ENCODE measurements around the gene SMIM20.

The SMIM20 gene

GRCh38 chr4:25879991-25880651, 33.9 kb upstream of the SMIM20 start:
- TF ChIP-seq CTCF (IDR thresholded peaks at IDR 0.05; ENCODE audit: low read depth, low read length) (no peak), EZH2phosphoT487 (IDR thresholded peaks at IDR 0.05; ENCODE audit: low read depth) (no peak)
- Histone ChIP-seq H3K9me3 (ENCODE audit: insufficient read depth, low read length) (no peaks in the 10 kb centered on the region), H3K79me2 (ENCODE audit: low read length) (no peaks in the 10 kb centered on the region), H3K9ac (ENCODE audit: low read length) (peak overlapping the region; percentile 64), H4K20me1 (ENCODE audit: insufficient read depth, low read length) (no peaks in the 10 kb centered on the region), H2AFZ (ENCODE audit: low read depth, low read length) (no peak overlapping the region), H3K27me3 (ENCODE audit: low read depth, low read length) (no peaks in the 10 kb centered on the region), H3K4me1 (ENCODE audit: low read length) (peaks cover 74% of the 10 kb centered on the region), H3K27ac (ENCODE audit: low read length) (peak overlapping the region; percentile 97), H3K36me3 (replicated peaks; ENCODE audit: low read depth, low read length) (no peaks in the 10 kb centered on the region), H3K4me3 (ENCODE audit: low read length) (peak overlapping the region; percentile 27), H3K4me2 (ENCODE audit: low read length) (peak overlapping the region; percentile 69)

GRCh38 chr4:25881193-25881592, 32.8 kb upstream of the SMIM20 start:
- Histone ChIP-seq H4K20me1 (ENCODE audit: insufficient read depth, low read length) (no peaks in the 10 kb centered on the region), H3K79me2 (ENCODE audit: low read length) (no peaks in the 10 kb centered on the region), H3K9ac (ENCODE audit: low read length) (peak overlapping the region; percentile 36), H3K9me3 (ENCODE audit: insufficient read depth, low read length) (no peaks in the 10 kb centered on the region), H3K4me2 (ENCODE audit: low read length) (peak overlapping the region; percentile 69), H3K27ac (ENCODE audit: low read length) (peak overlapping the region; percentile 97), H3K4me3 (ENCODE audit: low read length) (peak overlapping the region; percentile 13; the same call in 1 of the 2 replicates), H3K4me1 (ENCODE audit: low read length) (peaks cover 65% of the 10 kb centered on the region), H3K27me3 (ENCODE audit: low read depth, low read length) (no peaks in the 10 kb centered on the region), H3K36me3 (replicated peaks; ENCODE audit: low read depth, low read length) (no peaks in the 10 kb centered on the region), H2AFZ (ENCODE audit: low read depth, low read length) (no peak overlapping the region)
- no peak for TF ChIP-seq EZH2phosphoT487 (IDR thresholded peaks at IDR 0.05; ENCODE audit: low read depth)
- no peak for TF ChIP-seq CTCF (IDR thresholded peaks at IDR 0.05; ENCODE audit: low read depth, low read length)

GRCh38 chr4:25882226-25882625, 31.8 kb upstream of the SMIM20 start:
- Histone ChIP-seq H3K79me2 (ENCODE audit: low read length) (no peaks in the 10 kb centered on the region), H3K4me1 (ENCODE audit: low read length) (peaks cover 55% of the 10 kb centered on the region), H3K27me3 (ENCODE audit: low read depth, low read length) (no peaks in the 10 kb centered on the region), H2AFZ (ENCODE audit: low read depth, low read length) (no peak overlapping the region), H3K36me3 (replicated peaks; ENCODE audit: low read depth, low read length) (no peaks in the 10 kb centered on the region), H3K4me3 (ENCODE audit: low read length) (no peak overlapping the region), H3K27ac (ENCODE audit: low read length) (no peak overlapping the region), H4K20me1 (ENCODE audit: insufficient read depth, low read length) (no peaks in the 10 kb centered on the region), H3K9ac (ENCODE audit: low read length) (no peak overlapping the region), H3K4me2 (ENCODE audit: low read length) (no peak overlapping the region), H3K9me3 (ENCODE audit: insufficient read depth, low read length) (no peaks in the 10 kb centered on the region)
- no peak for TF ChIP-seq CTCF (IDR thresholded peaks at IDR 0.05; ENCODE audit: low read depth, low read length)
- TF ChIP-seq EZH2phosphoT487 (IDR thresholded peaks at IDR 0.05; ENCODE audit: low read depth) = no peak

GRCh38 chr4:25883565-25883964, 30.5 kb upstream of the SMIM20 start:
- Histone ChIP-seq H4K20me1 (ENCODE audit: insufficient read depth, low read length) (no peaks in the 10 kb centered on the region), H3K4me2 (ENCODE audit: low read length) (no peak overlapping the region), H3K27me3 (ENCODE audit: low read depth, low read length) (no peaks in the 10 kb centered on the region), H3K36me3 (replicated peaks; ENCODE audit: low read depth, low read length) (no peaks in the 10 kb centered on the region), H3K4me1 (ENCODE audit: low read length) (peaks cover 41% of the 10 kb centered on the region), H3K9me3 (ENCODE audit: insufficient read depth, low read length) (no peaks in the 10 kb centered on the region), H3K27ac (ENCODE audit: low read length) (no peak overlapping the region), H3K4me3 (ENCODE audit: low read length) (no peak overlapping the region), H3K9ac (ENCODE audit: low read length) (no peak overlapping the region), H2AFZ (ENCODE audit: low read depth, low read length) (no peak overlapping the region), H3K79me2 (ENCODE audit: low read length) (no peaks in the 10 kb centered on the region)
- no peak for TF ChIP-seq EZH2phosphoT487 (IDR thresholded peaks at IDR 0.05; ENCODE audit: low read depth)
- no peak for TF ChIP-seq CTCF (IDR thresholded peaks at IDR 0.05; ENCODE audit: low read depth, low read length)
